NCI-H524 (cell line): ENCODE results near the gene CCNE1.

Experiments used
- DNase-seq, 2 experiments: peaks; one replicate each; lab custom pipeline; 2025; lab: John Stamatoyannopoulos, UW

Gene CCNE1

DNA sequence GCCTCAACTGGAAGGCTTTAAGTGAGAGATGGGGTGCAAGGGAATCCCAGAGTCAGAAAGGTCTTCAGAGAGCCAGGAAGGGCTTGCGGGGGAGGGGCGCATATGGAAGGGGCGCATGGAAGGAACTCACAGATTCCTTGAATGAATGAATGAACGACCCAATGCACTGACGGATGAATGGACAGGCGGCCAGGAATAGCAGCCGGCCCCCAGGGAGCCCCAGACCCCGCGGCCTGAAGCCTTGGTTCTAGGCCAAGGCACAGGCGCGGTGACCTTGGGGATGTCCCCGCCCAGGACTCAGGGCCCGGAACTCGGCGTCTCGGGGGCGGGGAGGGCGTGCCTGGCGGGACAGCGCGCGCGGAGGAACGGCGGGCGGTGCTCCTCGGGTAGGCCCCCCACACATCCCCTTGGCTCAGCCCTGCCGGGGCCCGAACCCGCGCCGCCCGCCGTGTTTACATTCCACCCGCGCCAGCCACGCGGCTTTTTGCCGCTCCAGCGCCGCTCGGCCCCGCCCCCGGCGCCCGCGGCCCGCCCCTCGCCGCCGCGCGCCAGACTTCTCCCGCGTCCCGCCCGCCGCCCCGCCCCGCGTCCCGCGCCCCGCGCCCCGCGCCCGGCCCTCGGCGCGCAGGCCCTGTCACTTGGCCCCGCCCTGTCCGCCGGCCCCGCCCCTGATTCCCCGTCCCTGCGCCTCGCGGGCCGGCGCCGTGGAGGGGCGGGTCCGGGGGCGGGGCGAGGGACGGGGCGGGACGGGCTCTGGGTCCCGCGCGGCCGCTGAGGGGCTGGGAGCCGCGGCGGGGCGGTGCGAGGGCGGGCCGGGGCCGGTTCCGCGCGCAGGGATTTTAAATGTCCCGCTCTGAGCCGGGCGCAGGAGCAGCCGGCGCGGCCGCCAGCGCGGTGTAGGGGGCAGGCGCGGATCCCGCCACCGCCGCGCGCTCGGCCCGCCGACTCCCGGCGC, at the start of gene CCNE1:
Gene CCNE1, plus strand, starts transcription at position 867 of the 955 bp plus-strand sequence. CDS start 565 bp downstream, outside the sequence.
- DNase-seq: peak; percentile 64 to 81

DNA sequence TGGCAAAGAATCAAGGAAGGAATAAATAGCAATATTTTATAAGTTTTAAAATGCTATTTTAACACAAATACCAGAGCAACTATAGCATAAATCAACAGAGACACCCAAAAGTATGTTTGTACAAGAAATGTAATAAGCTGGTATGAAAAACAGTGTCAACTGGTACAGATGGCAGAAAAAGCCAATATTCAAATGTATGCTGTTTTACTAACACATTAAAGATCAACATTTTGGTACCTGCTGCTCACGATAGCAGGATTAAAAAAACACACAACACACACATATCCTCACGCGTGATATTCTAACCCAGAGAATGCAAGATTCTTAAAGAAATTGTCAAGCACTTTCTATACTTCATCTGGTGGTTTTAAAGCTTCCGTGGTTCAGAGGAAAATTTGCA, 48.6 kb upstream of the CCNE1 start:
- DNase-seq: no peak

DNA sequence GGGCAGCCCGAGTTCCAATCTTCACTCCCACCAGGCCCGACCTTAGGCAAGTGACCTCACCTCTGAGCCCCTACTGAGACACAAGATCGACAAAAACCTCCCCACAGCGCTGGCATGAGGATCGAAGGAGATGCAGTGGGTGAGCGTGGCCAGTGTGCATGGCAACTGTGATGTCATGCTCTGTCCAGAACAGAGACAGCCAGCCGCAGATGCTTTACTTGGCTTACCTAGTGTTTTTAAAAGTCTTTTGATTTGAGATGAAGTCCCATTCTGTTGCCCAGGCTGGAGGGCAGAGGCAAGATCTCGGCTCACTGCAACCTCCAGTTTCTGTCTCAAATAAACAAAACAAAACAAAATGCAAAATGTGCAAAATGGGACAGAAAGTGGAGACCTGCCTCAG, 47.4 kb upstream of the CCNE1 start:
- DNase-seq: no peak

DNA sequence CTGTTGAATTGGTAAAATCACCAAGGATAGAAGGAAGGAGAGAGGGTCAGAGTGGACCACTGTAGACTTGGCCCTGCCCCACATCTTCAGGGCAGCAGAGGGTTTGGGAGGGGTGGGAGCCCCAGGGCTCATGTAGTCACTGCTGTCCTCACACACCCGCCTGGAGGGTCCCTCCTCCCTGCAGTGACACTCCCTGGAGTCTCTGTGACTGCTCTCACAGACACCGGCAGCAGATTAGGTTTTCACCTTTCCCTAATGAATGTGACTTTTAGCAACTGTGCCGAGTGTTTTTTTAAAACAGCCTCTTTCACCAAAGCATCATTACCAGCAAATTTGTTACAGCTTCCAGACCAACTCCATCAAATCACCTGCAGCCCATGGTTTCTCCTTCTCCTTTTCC, 45.7 kb upstream of the CCNE1 start:
- no peak for DNase-seq

DNA sequence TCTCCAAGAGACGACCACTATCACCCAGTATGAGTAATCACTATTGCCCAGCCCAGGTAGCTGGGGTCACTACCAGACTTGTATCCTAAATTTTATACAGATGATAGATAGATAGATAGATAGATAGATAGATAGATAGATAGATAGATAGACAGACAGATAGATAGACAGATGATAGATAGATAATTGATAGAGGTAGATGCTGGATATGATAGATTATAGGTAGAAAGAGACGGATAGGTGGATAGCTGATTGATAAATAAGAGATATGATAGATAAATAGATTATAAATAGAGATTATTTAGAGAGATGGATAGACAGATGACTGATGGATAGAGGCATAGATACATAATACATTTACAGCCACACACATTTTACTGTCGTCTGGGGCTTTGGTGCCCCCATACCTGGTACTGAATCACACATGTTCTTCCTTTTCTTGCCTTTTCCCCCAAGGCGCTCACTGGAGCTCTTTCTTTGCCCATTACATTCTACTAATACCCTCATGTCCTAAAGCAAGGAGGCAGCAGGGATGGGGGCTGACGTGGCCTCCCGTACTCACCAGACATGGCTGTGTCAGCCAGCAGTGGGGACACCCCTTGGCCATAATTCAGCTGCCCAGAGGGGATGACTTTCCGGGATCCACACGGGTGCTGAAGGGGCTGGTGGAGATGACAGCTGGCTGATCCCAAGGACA, 44.6 kb upstream of the CCNE1 start:
- DNase-seq: no peak

DNA sequence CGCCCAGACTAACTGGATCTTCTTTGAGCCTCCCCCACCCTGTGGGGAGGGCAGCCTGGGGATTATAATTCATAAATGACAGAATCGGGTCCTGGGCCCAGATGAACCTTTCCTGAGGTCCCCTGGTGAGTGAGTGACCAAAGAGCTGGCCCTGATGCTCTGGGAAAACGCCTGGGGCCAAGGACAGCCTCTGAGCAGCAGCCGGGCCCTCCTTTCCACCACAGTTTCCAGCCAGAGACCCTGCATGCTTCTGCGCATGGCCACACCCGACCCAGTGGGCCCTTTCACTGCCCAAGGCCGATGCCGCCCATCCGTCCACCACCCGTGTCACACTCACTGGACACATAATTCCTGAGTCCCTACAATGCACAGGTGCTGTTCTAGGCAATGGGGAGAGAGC, 43.6 kb upstream of the CCNE1 start:
- DNase-seq: no peak

DNA sequence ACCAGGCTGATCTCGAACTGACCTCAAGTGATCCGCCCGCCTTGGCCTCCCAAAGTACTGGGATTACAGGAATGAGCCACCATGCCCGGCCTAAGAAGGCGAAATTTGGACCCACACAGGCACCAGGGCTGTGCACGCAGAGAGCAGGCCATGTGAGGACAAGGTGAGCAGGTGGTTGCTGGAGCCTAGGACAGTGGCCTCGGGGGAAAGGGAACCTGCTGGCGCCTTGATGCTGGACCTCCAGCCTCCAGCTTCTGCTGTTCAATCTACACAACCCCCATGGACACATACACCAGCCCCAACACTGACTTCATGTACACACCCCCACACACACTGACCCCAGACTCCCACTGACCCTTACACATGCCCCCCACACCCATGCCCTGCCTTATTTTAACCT, 41.8 kb upstream of the CCNE1 start:
- no peak for DNase-seq

DNA sequence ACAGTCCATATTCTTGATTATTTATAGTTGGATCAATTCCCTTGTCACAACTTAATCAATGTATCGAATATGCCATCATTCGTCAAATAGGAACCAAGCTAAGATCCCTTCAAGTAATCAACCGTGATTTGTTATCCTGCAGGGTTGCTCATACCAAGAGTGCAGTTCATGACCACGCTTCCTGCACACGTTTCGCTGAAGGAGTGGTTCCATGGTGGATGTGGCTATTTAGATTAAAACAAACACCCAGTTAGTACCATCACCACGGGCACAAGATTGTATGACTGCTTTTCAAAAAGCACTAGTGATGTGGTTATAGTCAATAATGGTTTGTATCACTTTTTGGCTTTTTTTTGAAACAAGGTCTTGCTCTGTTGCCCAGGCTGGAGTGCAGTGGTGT, 41.1 kb upstream of the CCNE1 start:
- DNase-seq: no peak

DNA sequence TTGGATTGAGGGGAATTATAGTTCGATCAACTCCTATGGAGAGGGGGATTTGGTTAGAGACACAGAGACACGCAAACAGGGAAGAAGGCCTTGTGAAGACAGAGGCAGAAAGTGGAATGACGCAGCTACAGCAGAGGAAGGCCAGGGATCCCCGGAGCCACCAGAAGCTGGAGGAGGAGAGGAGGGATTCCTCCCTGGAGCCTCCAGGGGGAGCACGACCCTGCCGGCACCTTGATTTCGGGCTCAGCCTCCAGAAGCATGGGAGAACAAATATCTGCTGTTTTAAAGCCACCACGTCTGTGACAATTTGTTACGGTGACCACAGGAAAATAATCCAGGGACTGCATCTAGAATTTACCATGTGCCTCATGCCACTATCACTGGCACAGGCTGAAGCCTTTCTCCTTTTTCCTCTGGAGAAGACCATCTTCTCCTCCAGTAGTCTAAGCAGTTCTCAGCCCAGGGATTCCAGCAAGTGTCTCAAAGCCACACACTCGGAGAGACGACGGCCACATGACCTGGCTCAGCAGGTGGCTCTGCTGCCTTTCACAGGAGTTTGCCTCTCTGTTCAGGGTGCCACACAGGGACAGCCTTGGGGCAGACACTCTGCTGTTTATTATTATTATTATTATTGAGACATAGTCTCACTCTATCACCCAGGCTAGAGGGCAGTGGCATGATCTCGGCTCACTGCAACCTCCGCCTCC, 39.9 kb upstream of the CCNE1 start:
- DNase-seq: peak; percentile 22 to 29

DNA sequence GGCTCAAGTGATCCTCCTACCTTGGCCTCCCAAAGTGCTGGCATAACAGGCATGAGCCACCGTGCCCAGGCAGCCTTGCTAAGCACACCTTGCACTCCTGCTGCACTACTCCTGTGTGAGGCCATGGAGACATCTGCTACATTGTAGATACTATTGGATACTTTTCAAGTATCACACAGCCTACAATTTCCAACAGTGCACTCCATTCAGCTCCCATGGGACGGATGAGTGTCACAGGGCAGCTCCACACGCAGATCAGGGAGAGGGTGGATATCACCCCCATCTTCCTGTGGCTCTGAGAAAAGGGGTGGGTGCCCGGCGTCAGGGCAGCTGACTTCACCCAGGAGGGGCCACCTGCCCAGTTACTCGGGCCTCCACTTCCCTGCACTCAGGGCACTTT, 39.1 kb upstream of the CCNE1 start:
- DNase-seq: peak in 1 of 2 experiments; percentile 4

DNA sequence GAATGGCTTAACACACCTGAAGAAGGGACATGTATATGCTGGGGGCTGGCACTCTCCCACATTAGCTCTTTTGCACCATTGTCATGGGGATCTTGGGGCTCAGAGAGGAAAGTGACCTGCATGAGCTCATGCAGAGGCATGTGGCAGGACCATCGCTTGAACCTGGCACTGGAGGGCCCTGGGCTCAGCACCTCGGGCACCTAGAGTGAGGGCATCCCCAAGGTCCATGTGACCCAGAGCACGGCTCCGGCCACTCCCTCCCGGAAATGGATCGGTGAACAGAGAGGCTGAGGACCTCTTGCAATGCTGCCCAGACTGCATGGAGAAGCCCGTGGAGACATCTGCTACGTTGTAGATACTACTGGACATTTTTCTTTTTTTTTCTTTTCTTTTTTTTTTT, 38.6 kb upstream of the CCNE1 start:
- no peak for DNase-seq

DNA sequence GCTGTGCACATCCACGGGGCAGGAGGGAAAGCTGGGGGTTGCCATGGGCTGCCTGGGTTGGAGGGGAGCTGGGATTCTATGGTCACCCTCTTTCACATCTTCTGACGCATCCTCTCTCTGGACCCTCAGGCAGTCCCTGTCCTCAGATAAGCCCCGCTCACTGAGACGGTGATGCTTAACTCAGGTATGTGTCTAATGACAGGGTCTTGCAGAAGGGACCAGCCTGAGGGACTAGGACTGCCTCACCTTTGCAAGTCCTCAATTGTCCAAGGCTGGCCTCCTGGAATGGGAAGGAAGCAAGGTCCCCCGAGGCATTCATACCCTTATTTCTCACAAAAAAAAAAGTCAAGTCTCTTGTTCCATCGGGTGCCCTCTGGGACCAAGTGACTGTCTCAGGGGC, 37.7 kb upstream of the CCNE1 start:
- DNase-seq: no peak

DNA sequence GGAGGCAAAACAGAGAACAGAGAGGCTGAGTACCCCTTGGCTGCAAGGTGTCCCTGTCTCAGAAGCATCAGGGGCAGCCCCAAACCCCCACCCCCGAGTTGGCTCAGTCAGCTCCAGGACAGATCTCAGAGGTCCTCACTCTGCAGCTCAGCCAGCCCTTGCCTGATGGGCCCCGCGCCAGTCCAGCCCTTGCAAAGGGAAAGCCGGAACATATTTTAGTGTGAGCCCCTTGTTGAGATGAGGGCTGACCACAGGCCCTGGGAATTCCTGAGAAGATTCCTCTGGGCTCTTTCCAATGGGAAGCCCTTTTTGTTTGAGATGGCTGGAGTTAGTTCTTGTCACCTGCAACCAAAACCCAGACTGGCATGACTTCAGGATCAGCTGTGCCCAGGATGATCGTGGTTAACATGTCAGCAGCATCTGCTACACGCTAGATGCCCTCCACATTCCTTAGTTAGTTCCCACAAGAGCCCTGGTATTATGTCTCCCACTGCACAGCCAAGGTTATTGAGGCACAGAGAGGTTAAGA, 33.9 kb upstream of the CCNE1 start:
- no peak for DNase-seq

DNA sequence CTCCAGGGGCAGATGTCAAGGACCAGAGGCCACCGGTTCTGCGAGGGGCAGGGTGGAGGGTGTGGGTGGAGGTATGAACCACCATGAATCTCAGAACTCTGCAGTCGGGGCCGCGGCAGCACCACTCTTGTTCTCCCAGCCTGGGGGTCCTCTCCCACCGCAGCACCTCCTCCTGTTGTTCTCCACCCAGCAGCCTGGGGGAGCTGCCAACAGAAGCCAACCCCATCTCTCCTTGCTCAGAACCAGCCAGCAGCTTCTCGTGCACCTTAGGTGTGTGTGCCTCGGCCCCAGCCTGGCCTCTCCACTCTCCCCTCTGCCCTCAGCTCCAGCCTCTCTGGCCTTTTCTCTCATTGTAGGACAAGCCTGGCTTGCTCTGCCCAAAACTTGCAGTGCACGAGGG, 31.9 kb upstream of the CCNE1 start:
- DNase-seq: no peak

DNA sequence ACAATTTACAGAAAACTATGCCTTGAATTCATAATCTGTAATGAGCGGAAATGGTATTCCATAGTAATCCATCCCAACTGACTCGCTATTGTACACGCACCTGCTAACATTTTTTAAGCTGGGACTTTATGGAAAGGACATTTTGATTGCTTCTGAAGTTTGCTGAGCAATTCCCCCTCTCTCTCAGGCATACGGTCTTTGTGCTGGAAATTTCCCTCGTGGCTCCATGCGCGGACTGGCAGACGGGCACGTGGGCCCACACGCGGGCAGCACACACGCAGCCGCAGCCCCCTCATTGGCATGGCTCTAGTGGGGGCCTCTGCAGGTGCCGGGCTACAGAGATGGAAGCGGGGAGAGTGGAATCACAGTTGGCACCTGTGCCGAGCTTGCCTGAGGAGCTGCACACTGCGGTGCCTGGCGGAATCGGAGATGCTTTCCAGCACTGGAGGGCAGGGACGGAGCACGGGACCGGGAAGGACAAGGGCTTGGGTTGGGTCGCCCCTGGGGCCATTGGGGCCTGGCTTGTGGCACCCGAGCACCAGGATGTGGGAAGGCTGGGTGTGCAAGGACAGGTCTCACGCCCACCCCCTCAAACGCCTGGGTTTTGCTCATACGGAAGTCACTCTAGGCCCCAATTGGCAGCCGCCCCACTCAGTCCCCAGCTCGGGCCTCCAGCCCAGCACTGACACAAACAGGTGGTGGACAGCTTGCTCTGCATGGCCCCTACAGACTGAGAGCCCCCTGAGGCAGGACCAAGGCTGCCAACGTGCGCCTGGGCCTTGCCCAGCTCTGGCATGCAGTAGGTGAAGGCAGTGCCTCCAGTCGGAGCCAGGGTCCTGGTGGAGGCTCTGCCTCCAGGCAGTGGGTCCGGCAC, 30.2 kb upstream of the CCNE1 start:
- DNase-seq: no peak

DNA sequence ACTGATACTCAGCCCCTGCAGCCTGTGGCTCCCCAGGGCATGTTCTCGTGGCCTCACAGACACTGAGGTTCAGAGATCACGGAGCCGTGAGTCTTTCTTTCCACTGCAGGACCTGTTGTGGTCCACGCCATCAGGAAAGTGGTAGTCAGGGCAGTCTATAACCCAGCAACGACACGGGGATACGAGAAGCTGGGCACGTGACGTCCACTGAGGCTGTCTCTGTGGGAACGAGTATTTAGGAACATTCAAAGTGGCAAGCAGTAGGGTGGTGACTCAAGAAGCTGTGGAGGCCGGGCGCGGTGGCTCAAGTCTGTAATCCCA, 29.6 kb upstream of the CCNE1 start:
- no peak for DNase-seq

DNA sequence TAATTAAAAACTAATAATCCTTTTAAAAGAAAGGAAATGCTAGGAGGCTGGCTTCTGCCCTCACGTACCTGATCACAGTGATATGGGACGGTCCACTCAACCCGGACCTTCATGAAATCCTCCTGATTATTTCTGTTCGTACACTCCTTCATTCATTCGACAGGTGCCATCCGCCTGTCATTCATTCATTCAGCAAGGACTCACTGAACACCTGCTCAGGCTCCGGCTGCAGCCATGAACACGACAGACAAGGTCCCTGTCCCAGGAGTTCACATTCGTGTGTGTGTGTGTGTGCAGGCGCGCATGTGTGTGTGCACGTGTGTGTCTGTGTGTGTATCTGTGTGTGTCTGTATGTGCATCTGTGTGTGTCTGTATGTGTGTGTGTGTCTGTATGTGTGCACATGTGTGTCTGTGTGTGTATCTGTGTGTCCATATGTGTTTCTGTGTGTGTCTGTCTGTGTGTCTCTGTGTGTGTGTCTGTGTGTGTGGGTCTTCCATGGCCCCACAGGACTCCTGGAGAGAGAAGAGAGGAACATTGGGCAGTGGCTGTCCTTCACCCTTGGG, 28.1 kb upstream of the CCNE1 start:
- DNase-seq: no peak

DNA sequence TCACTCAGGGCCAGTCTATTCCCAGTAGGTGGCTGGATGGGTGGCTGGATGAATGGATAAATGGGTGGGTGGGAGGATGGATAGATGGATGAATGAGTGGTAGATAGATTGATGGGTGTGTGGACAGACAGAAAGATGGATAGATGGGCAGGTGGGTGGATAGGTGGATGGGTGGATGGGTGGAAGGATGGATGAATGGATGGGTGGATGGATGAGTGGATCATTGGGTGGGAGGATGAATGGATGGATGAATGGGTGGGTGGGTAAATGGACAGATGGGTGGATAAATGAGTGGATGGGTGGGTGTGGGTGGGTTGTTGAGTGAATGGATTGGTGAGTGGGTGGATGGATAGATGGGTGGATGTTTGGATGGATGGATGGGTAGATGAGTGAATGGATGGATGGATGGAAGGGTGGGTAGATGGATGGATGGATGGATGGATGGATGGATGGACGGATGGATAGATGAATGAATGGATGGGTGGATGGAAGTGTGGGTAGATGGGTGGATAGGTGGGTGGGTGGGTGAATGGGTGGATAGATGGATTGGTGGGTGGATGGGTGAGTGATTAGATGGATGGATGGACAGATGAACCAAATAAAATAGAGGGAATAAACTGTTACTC, 27.1 kb upstream of the CCNE1 start:
- DNase-seq: no peak

DNA sequence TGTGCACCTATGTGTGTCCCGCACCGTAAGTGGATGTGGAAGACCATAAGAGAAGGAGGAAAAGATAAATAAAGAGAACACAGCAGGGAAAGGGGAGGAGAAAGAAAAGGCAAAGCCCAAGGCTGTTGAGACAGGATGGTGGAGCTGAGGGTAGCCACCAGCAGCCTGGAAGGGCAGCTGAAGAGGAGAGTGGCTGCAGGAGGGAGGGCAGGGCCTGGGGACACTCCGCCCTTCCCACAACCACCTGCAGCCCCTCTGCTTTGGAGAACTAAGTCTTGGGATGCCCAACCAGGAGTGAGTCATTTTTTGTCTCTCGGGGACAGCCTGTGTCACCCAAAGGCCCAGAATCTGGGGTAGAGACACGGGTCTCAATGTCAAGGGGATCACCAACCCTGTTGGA, 26.4 kb upstream of the CCNE1 start:
- DNase-seq: no peak

DNA sequence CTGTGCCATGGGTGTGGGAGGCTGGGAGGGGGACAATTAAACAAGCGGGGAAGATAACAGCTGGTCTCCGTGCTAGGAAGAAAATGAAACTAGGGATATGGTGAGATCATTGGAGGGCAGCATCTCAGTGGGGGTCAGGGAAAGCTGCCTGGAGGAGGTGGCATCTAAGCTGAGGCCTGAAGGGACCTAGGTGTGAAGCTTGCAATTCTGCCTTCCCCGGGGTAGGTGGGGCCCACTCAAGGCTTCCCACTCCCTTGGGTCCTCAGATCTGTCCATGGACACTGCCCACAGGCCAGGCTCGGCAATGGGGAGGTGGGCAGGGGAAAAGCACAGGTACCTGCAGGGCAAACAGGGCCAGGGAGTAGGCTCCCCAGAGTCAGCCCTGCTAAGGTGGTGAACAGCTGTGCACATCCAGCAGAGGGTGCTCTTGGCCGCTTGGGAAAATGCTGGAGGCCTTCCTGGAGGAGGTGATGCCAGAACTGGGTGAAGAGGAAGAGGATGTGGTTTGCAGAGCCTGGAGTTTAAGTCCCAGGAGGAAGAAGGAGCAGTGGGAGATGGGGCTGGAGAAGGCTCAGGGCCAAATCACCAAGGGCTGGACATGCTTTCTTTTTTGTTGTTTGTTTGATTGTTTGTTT, 25.7 kb upstream of the CCNE1 start:
- peak in 1 of 2 experiments; percentile 2 for DNase-seq
